Measurements from ENCODE around the gene PDE4B.

DNA sequence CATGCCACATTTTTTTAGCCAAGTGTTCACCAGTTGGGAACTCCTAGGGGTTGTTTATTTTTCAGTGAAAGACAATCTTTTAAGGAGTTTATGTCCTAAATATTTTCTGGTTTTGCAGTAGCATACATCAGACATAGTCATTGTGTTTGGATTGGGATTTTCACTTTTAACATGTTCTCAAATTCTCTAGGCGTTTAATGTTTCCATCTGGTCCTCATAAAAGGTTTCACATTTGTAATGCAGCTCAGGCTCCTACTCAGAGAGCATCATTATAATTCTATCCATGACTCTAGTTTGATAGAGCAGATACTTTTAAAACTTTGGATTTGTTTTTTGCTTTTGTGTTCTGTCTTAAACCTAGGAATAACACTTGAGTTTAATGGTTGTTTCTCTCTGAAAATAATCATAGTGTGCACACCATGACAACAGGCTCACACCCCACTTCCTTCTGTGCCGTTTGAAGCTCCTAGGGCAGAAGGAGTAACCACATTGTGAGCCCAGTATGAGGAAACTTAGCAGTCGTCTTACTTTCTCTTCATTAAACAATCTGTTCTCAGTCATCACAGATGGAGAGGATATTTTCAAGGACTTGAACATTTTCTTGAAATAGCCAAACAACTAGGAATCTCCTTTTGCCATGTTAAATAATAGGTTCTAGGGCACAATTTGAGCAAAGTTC is 219.6 kb downstream of the PDE4B start:
- TF ChIP-seq CTCF (IDR thresholded peaks at IDR 0.05) (no peak), POLR2A (IDR thresholded peaks at IDR 0.05) (no peak), POLR2AphosphoS5 (IDR thresholded peaks at IDR 0.05) (no peak)
